Suppressor macrophage treated with lipopolysaccharide for 1 hour (primary cell): ENCODE measurements around the gene SNRPB.

Source experiments
- DNase-seq, 3 donors: peaks; one replicate each; pipeline ENCODE4 v3.0.0-alpha.2; 2020 to 2022

SNRPB gene

GRCh38 chr20:2473516-2473915 lies 2.9 kb upstream of the SNRPB start:
- no peak for DNase-seq

DNA sequence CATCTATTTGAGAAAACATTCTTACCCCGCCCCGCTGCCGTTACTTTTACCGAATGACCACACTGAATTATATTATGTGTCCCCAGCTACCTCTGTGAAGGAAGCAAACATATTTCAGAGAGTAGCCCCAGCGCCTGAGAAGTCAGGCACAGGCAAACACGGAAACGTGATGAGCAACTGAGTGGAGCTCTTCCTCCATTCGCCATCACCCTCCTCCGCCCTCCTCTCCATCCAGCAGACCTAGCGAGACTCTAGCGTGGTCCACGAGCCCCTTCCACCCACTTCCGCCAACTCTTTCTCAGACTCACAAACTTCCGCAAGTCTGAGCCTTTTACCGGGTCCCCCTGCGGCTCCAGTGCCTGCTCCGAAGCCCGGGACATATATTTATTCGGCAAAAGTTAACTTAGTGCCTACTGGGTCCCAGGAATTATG lies 582 bp downstream of the SNRPB start:
- DNase-seq: peak; percentile 58 to 68 (median 67)

DNA sequence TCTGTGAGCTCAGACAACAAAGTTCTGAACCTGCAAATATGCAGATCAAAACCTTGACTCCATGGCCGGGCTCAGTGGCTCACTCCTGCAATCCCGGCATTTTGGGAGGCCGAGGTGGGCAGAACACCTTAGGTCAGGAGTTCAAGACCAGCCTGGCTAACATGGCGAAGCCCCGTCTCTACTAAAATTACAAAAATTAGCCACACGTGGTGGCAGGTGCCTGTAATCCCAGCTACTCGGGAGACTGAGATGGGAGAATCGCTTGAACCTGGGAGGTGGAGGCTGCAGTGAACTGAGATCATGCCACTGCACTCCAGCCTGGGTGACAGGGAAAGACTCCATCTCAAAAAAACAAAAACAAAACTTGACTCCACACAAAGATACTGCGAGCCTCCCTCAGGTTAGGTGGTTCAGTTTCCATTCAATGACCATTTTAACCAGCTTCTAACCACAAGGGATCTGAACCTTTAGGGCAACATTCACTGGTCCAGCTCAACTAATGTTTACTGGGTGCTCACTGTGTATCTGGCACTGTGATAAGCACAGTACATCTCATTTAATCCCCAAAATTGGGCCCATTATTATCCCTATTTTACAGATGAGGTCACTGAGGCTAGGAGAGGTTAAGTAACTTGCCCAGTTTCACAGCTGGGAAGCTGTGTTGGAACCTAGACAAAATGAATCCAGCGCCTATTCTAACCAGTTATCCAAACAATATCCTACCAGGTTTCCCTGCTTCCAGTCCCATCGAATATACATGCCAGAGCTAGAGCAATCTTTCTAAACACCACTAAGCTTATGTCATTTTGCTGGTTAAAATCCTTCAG lies 1.8 kb downstream of the SNRPB start:
- DNase-seq: no peak

GRCh38 chr20:2467412-2467811 lies 3.2 kb downstream of the SNRPB start:
- no peak for DNase-seq

GRCh38 chr20:2465100-2465499 lies 5.5 kb downstream of the SNRPB start:
- no peak for DNase-seq

DNA sequence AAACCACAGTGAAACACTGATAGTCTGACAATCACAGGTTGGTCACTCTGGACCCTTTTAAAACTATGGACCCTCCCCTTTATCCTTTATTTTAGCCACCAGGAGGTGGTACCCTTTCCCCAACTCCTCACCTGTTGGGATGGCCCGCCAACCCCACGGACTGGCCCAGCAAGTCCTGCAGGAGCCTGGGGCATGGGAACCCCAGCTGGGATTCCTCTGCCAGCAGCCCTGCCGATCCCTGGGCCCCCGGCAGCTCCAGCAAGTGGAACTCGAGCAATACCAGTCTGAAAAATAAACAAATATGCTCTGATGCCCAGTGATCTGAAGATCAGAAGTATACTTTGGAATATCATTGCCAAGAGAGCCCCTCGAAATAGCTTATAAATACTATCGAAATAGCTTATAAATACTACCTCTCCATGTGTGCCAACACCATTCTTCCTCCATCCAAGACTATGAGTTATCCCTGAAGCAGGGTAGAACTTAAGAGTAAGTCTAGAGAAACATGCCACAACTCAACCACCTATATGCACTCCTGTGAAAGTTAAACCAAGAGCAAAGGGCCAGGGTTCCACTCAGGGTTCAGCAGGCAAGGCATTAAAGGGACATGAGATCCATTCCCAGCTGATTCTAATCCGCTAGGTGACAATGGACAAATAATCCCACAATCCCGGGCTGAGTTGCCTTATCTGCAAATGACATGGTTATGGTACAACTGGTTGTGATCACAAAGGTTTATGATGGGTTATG lies 6.8 kb downstream of the SNRPB start:
- DNase-seq: no peak

- no peak for DNase-seq
Measured at GRCh38 chr20:2462484-2462883, 8.1 kb downstream of the SNRPB start.

- peak in 1 of 3 donors; percentile 19 for DNase-seq
Measured at GRCh38 chr20:2460752-2461424, 9.7 kb downstream of the SNRPB start.

DNA sequence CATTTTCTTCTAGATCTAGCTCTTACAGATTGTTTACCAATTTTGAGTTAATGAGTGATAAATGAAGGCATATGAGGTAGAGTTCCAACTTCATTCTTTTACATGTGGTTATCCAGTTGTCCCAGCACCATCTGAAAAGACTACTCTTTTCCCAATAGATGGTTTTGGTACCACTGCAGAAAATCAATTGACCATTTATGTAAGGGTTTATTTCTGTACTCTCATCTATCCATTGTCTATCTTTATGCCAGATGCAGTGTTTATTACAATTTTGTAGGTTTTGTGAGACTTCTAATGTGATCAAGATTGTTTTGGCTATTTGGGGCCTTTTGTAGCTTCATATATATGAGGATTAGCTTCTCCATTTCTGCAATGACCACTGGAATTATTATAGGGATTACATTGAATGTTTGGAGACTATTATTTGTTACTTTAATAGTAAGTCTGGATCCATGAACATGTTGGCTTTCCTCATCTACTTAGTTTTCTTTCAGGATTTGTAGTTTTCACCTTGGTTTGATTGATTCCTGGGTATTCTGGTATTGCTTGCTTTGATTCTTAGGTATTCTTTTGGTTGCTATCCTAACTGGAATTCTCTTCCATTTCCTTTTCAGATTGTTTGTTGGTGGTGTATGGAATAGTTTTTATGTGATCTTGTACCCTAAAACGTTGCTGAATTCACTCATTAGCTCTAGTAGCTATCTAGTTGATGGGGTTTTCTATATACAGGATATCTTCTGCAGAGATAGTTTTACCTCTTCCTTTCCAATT lies 10.4 kb downstream of the SNRPB start:
- no peak for DNase-seq

- DNase-seq: no peak
Measured at GRCh38 chr20:2458919-2459499, 11.6 kb downstream of the SNRPB start.

DNA sequence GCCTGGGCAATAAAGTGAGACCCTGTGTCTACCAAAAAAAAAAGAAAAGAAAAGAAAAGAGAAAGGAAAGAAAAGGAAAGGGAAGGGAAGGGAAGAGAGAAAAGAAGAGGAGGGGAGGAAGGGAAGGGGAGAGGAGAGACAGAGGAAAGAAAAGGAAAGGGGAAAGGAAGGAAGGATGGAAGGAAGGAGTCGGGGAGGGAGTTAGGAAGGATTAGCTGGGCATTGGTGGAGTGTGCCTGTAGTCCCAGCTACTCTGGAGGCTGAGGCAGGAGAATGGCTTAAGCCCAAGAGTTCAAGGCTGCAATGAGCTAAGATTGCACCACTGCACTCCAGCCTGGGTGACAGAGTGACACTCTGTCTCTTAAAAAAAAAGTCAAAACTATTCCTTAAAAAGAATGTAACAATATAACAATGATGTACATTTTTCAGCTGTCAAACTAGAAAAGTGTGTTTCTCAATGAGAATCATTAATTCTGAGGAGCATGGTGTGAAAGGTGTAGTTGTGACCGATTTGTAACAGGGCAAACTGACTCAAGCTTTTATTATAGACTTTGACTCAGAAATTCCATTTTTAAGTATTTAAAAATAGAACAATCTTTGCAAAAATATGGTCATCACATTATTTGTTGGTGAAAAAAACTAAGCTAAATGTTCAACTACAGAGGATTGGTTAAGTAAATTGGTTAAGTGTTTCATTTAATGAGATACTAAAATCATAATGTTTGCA lies 14.7 kb downstream of the SNRPB start:
- DNase-seq: no peak

GRCh38 chr20:2453792-2454191 lies 16.8 kb downstream of the SNRPB start:
- no peak for DNase-seq

- peak; percentile 71 to 86 (median 85) for DNase-seq
Measured at GRCh38 chr20:2451939-2452732, 18.5 kb downstream of the SNRPB start.

GRCh38 chr20:2451422-2451821 lies 19.2 kb downstream of the SNRPB start:
- DNase-seq: no peak

GRCh38 chr20:2449386-2449785 lies 21.2 kb downstream of the SNRPB start:
- peak in 1 of 3 donors; percentile 13 for DNase-seq

- DNase-seq: peak; percentile 51 to 69 (median 65)
Measured at GRCh38 chr20:2446845-2447244, 23.7 kb downstream of the SNRPB start.

- no peak for DNase-seq
Measured at GRCh38 chr20:2431185-2431584, 39.4 kb downstream of the SNRPB start.

DNA sequence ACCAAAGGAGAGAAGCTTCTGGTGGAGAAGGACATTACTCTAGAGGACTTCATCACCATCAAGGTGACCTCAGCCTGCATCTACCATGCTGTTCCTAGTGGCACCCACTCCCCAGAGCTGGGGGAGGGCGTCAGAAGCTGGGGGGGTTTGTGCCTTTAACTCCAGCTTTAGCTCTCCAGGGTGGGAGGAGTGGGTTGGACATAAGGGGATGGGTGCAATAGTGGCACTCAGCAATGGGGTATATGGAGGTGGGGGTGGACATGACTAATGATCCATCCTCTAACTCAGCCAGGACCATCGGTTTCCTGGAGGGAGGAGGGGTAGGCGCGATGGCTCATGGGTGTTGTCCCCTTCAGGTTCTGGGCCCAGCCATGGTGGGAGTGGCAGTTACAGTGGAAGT lies 40.1 kb downstream of the SNRPB start:
- no peak for DNase-seq

DNA sequence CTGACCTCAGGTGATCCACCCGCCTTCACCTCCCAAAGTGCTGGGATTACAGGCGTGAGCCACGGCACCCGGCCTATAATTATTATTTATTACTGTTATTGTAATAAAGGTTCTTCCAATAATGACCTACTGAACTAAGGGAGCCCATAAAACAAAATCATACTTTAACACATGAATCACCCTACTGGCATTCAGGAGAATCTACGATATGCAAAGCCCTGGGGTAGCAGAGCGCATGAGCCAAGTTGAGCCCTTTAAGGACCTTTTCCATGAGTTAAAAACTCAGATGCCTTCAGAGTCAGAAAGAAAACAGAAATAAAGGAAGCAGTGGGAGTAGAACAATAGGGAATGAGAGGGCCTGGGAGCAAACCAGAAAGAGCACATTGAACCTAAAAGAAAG lies 41.5 kb downstream of the SNRPB start:
- DNase-seq: no peak

DNA sequence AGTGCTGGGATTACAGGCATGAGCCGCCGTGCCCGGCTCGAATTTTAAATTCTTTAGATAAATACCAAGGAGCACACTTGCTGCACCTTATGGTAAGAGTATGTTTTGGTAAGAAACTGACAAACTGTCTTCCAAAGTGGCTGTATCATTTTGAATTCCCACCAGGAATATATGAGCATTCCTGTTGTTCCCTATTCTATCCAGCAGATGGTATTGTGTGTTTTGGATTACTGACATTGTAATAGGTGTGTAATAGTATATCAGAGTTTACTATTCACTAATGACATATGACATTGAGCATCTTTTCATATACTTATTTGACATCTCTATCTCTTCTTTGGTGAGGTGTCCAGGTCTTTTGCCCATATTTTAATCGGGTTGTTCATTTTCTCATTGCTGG lies 49.3 kb downstream of the SNRPB start:
- DNase-seq: no peak

DNA sequence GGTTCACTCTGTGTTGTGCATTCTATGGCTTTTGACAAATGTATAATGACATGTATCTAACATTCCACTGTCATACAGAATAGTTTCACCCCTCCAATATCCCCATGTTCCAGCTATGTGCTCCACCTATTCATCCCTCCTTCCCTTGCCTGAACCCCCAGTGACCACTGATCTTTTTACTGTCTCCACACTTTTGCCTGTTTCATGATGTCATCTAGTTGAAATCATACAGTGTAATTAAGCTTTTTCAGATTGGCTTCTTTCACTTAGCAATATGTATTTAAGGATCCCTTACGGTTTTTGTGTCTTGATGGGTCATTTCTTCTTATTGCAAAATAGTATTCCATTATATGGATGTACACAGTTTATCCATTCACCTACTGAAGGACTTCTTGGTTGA lies 50.1 kb downstream of the SNRPB start:
- no peak for DNase-seq
